T-helper 1 cell treated with Interleukin-12 subunit alpha and Interleukin-12 subunit beta and Interleukin-4 antibody, amounts not matched to agents 30 ng/mL and 1 ng/mL, for 36 hours (primary cell): ENCODE results near the gene RASL11A. TPM values are rescaled to one million over a fixed set of nuclear protein-coding genes. Genes with fewer than 3 reads are reported as not detected.
"Not testable (repeated sequence)": the region's sequence is repeated elsewhere in the genome, so short reads cannot be mapped to it uniquely, and the experiment has no call there.

Source experiments
- intact Hi-C: fragments of 100-400 bp; cut with micrococcal nuclease; formaldehyde crosslinking; loops from one replicate; pipeline ENCODE4 v1.15.1; 2024
- total RNA-seq: library from RNA; stranded (reverse); gene quantifications from 2 replicates; pipeline ENCODE4 v1.2.3, GENCODE V29; 2022

RASL11A gene
- total RNA-seq, 1 donor from 2014 or later = 2.6 TPM

- intact Hi-C loops = no loop called here
These were observed 25.9 kb downstream of the RASL11A start for GRCh38 chr13:27296496-27296895.

GRCh38 chr13:27298849-27299248, 28.2 kb downstream of the RASL11A start:
- intact Hi-C loops = no loop called here

- intact Hi-C loops = not testable (repeated sequence)
These were observed 29.8 kb downstream of the RASL11A start for GRCh38 chr13:27300406-27300805.

- intact Hi-C loops = no loop called here
These were observed 30.4 kb downstream of the RASL11A start for GRCh38 chr13:27300941-27301586.

- intact Hi-C loops = no loop called here
These were observed 32.1 kb downstream of the RASL11A start for GRCh38 chr13:27302643-27303262.

- intact Hi-C loops = no loop called here
These were observed 33.5 kb downstream of the RASL11A start for GRCh38 chr13:27304099-27304498.

- intact Hi-C loops = no loop called here
These were observed 34.0 kb downstream of the RASL11A start for GRCh38 chr13:27304611-27305010.

- intact Hi-C loops = no loop called here
These were observed 35.7 kb downstream of the RASL11A start for GRCh38 chr13:27306364-27306763.

- intact Hi-C loops = no loop called here
These were observed 38.3 kb downstream of the RASL11A start for GRCh38 chr13:27308941-27309340.

- intact Hi-C loops = no loop called here
These were observed 38.9 kb downstream of the RASL11A start for GRCh38 chr13:27309401-27309958.

- intact Hi-C loops = no loop called here
These were observed 39.5 kb downstream of the RASL11A start for GRCh38 chr13:27309967-27310598.

GRCh38 chr13:27310946-27311345, 40.3 kb downstream of the RASL11A start:
- intact Hi-C loops = no loop called here

GRCh38 chr13:27311518-27312210, 41.0 kb downstream of the RASL11A start:
- intact Hi-C loops = no loop called here

GRCh38 chr13:27313770-27314169, 43.1 kb downstream of the RASL11A start:
- intact Hi-C loops = no loop called here

GRCh38 chr13:27319404-27319803, 48.8 kb downstream of the RASL11A start:
- intact Hi-C loops = no loop called here

- intact Hi-C loops = no loop called here
These were observed 51.1 kb downstream of the RASL11A start for GRCh38 chr13:27321468-27322431.

GRCh38 chr13:27322443-27322842, 51.8 kb downstream of the RASL11A start:
- intact Hi-C loops = not testable (repeated sequence)
